IPS-18a (cell line): ENCODE measurements around the gene EFNA2.

Source experiments
- H3K27ac ChIP-seq: one replicate; pipeline ENCODE4 v1.5.1; 2013; ENCODE audit warnings: low read length
- H3K27me3 ChIP-seq: one replicate; pipeline ENCODE4 v1.6.1; 2013; ENCODE audit warnings: mild to moderate bottlenecking, low read length; ENCODE audit not compliant: control insufficient read depth, insufficient read depth
- H3K36me3 ChIP-seq: one replicate; pipeline ENCODE4 v1.6.1; 2013; ENCODE audit warnings: low read depth, low read length; ENCODE audit not compliant: control insufficient read depth
- H3K4me1 ChIP-seq: one replicate; pipeline ENCODE4 v1.6.1; 2013; ENCODE audit warnings: low read depth, low read length; ENCODE audit not compliant: control insufficient read depth
- H3K4me3 ChIP-seq: one replicate; pipeline ENCODE4 v1.5.1; 2013; ENCODE audit warnings: low read length
- H3K9ac ChIP-seq: one replicate; pipeline ENCODE4 v1.6.1; 2013; ENCODE audit warnings: mild to moderate bottlenecking, low read length, moderate library complexity
- H3K9me3 ChIP-seq: one replicate; pipeline ENCODE4 v1.6.1; 2013; ENCODE audit warnings: low read depth, low read length; ENCODE audit not compliant: control insufficient read depth

The EFNA2 gene

GRCh38 chr19:1285737-1286360, at the start of gene EFNA2:
Gene EFNA2, plus strand, starts transcription at chr19:1285873. Its CDS starts 296 bp downstream, at chr19:1286169.
- no peaks in the 10 kb centered on the region for H3K36me3 ChIP-seq
- H3K9ac ChIP-seq, result no peak within 1 kb of the TSS
- peak within 1 kb of the TSS; percentile 51 for H3K4me3 ChIP-seq
- H3K27ac ChIP-seq, result no peak within 1 kb of the TSS
- H3K4me1 ChIP-seq, result peaks cover 4% of the 10 kb centered on the region
- H3K9me3 ChIP-seq, result no peaks in the 10 kb centered on the region
- peaks cover 29% of the 10 kb centered on the region for H3K27me3 ChIP-seq

- H3K4me3 ChIP-seq, result peak overlapping the region; percentile 65
- peaks cover 4% of the 10 kb centered on the region for H3K4me1 ChIP-seq
- H3K9ac ChIP-seq, result no peak overlapping the region
- no peak overlapping the region for H3K27ac ChIP-seq
- H3K27me3 ChIP-seq, result peaks cover 5% of the 10 kb centered on the region
- peaks cover 7% of the 10 kb centered on the region for H3K36me3 ChIP-seq
- H3K9me3 ChIP-seq, result no peaks in the 10 kb centered on the region
These were observed 49.1 kb upstream of the EFNA2 start for GRCh38 chr19:1236576-1236975.

- peak overlapping the region; percentile 65 for H3K4me3 ChIP-seq
- no peaks in the 10 kb centered on the region for H3K9me3 ChIP-seq
- no peak overlapping the region for H3K27ac ChIP-seq
- peaks cover 5% of the 10 kb centered on the region for H3K27me3 ChIP-seq
- peaks cover 4% of the 10 kb centered on the region for H3K4me1 ChIP-seq
- H3K36me3 ChIP-seq, result peaks cover 7% of the 10 kb centered on the region
- H3K9ac ChIP-seq, result peak overlapping the region; percentile 9
These were observed 48.5 kb upstream of the EFNA2 start for GRCh38 chr19:1237027-1237659.

- Histone ChIP-seq H3K9ac (peak within 1 kb of the TSS; percentile 9), H3K36me3 (peaks cover 7% of the 10 kb centered on the region), H3K9me3 (no peaks in the 10 kb centered on the region), H3K27ac (no peak within 1 kb of the TSS), H3K27me3 (peaks cover 5% of the 10 kb centered on the region), H3K4me3 (peak within 1 kb of the TSS; percentile 65), H3K4me1 (peaks cover 7% of the 10 kb centered on the region)
These were observed 47.8 kb upstream of the EFNA2 start, which contains the start of gene CBARP for GRCh38 chr19:1237754-1238368. Gene CBARP, minus strand, starts transcription at chr19:1238005. Its CDS starts 1,905 bp downstream, at chr19:1236100.

- Histone ChIP-seq H3K27ac (no peak overlapping the region), H3K27me3 (peaks cover 5% of the 10 kb centered on the region), H3K9me3 (no peaks in the 10 kb centered on the region), H3K4me1 (peaks cover 7% of the 10 kb centered on the region), H3K9ac (no peak overlapping the region), H3K36me3 (peaks cover 5% of the 10 kb centered on the region), H3K4me3 (peak overlapping the region; percentile 48)
These were observed 47.0 kb upstream of the EFNA2 start for GRCh38 chr19:1238369-1239303.

- no peaks in the 10 kb centered on the region for H3K9me3 ChIP-seq
- no peak overlapping the region for H3K4me3 ChIP-seq
- peaks cover 5% of the 10 kb centered on the region for H3K27me3 ChIP-seq
- H3K9ac ChIP-seq, result no peak overlapping the region
- H3K27ac ChIP-seq, result no peak overlapping the region
- peaks cover 7% of the 10 kb centered on the region for H3K4me1 ChIP-seq
- no peaks in the 10 kb centered on the region for H3K36me3 ChIP-seq
These were observed 46.3 kb upstream of the EFNA2 start for GRCh38 chr19:1239420-1239795.

GRCh38 chr19:1239796-1240737, 45.6 kb upstream of the EFNA2 start:
- Histone ChIP-seq H3K4me1 (peaks cover 10% of the 10 kb centered on the region), H3K36me3 (no peaks in the 10 kb centered on the region), H3K9ac (no peak overlapping the region), H3K9me3 (no peaks in the 10 kb centered on the region), H3K27me3 (peaks cover 5% of the 10 kb centered on the region), H3K27ac (no peak overlapping the region), H3K4me3 (peak overlapping the region; percentile 36)

- peaks cover 10% of the 10 kb centered on the region for H3K4me1 ChIP-seq
- no peaks in the 10 kb centered on the region for H3K9me3 ChIP-seq
- H3K27ac ChIP-seq, result no peak overlapping the region
- peaks cover 5% of the 10 kb centered on the region for H3K27me3 ChIP-seq
- no peaks in the 10 kb centered on the region for H3K36me3 ChIP-seq
- no peak overlapping the region for H3K9ac ChIP-seq
- H3K4me3 ChIP-seq, result peak overlapping the region; percentile 68
These were observed 44.7 kb upstream of the EFNA2 start for GRCh38 chr19:1240925-1241324.

- H3K9me3 ChIP-seq, result no peaks in the 10 kb centered on the region
- H3K4me3 ChIP-seq, result peak within 1 kb of the TSS; percentile 68
- peaks cover 10% of the 10 kb centered on the region for H3K4me1 ChIP-seq
- H3K27me3 ChIP-seq, result peaks cover 5% of the 10 kb centered on the region
- H3K36me3 ChIP-seq, result no peaks in the 10 kb centered on the region
- H3K27ac ChIP-seq, result no peak within 1 kb of the TSS
- peak within 1 kb of the TSS; percentile 54 for H3K9ac ChIP-seq
These were observed 44.1 kb upstream of the EFNA2 start, which contains the start of gene ATP5F1D for GRCh38 chr19:1241417-1242095. Gene ATP5F1D, plus strand, starts transcription at chr19:1241751. Its CDS starts 100 bp downstream, at chr19:1241851.
